Retina (tissue), 1 donor: ENCODE data around the gene RSRC2.
"Not testable (repeated sequence)": the region's sequence is repeated elsewhere in the genome, so short reads cannot be mapped to it uniquely, and the experiment has no call there.

Experiments used
- DNase-seq: peaks from one replicate; pipeline ENCODE4 v3.0.0-alpha.2; 2016

Gene RSRC2

GRCh38 chr12:122516544-122517361, 10.0 kb downstream of the RSRC2 start:
- DNase-seq = no peak

- DNase-seq = no peak
These were observed 11.5 kb downstream of the RSRC2 start for GRCh38 chr12:122515275-122515674.

- DNase-seq = no peak
These were observed 13.1 kb downstream of the RSRC2 start for GRCh38 chr12:122513660-122514059.

- not testable (repeated sequence) for DNase-seq
These were observed 13.7 kb downstream of the RSRC2 start for GRCh38 chr12:122513028-122513427.

- DNase-seq = no peak
These were observed 18.6 kb downstream of the RSRC2 start for GRCh38 chr12:122508163-122508562.

DNA sequence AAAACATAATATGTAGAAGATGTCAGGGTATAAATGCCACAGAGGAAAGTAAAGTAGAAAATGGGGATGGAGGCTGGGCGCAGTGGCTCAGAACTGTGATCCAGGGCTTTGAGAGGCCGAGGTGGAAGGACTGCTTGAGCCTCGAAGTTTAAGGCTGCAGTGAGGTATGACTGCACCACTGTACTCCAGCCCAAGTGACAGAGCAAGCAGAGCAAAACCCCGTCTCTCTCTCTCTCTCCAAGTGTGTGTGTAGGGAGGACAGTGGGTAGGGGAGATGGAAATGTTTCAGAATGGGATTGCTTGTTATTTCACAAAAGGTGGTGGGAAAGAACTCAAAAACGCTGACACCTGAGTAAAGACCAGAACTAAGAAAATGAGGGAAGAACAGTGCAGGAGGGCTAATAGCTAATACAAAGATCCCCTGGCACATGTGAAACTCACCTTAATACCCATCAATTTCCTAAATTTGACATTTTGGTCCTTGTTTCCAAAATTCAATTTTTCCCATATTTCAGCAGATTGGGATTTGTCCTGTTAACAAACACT, 20.3 kb downstream of the RSRC2 start:
- no peak for DNase-seq

- no peak for DNase-seq
These were observed 21.2 kb downstream of the RSRC2 start for GRCh38 chr12:122505419-122506051.

DNA sequence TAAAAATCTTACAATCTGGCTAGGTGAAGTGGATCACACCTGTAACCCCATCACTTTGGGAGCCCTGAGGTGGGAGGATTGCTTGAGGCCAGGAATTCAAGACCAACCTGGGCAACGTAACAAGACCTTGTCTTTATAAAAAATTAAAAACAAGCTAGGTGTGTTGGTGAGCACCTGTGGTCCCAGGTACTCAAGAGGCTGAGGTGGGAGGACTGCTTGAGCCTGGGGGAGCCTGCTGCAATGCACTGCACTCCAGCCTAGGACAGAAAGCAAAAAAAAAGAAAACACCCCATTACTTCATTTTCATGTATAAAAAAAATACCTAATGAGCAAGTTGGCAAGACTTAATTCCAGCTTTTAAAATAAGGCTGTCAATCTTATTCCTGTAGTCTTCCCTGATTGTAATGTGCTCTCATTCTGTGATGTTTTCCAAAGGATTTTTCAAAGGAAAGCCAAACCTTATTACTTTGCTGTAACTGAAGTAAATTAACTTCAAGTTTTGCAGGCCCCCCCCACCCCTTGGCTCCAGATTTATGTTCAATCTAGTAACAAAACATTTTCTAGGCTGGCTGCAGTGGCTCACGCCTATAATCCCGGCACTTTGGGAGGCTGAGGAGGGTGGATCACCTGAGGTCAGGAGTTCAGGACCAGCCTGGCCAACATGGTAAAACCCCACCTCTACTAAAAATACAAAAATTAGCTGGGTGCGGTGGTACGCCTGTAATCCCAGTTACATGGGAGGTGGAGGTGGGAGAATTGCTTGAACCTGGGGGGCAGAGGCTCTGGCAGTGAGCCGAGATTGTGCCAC, 22.7 kb downstream of the RSRC2 start:
- DNase-seq = no peak

- no peak for DNase-seq
These were observed 23.5 kb downstream of the RSRC2 start for GRCh38 chr12:122503147-122503751.

DNA sequence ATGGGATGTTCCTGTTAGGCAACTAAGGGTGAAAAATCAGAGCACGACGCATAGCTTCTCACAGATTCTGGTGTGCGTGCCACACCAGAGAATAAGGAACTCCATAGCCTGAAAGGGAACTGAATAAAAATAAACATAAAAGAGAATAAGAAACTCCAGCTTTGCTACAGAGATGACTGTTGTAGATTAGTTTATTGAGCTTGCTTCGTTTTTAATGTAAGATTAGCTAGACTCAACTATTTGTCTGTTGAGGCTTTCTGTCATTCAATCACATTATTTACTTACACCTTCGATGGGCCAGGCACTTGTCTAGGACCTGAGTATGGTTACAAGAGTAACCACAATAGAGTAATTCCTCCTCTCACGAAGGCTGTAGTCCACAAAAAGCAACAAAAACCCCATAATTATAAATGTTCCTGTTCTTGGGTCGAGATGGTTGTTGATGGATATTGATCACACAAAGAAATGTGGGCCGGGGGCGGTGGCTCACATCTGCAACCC, 25.2 kb downstream of the RSRC2 start:
- no peak for DNase-seq

DNA sequence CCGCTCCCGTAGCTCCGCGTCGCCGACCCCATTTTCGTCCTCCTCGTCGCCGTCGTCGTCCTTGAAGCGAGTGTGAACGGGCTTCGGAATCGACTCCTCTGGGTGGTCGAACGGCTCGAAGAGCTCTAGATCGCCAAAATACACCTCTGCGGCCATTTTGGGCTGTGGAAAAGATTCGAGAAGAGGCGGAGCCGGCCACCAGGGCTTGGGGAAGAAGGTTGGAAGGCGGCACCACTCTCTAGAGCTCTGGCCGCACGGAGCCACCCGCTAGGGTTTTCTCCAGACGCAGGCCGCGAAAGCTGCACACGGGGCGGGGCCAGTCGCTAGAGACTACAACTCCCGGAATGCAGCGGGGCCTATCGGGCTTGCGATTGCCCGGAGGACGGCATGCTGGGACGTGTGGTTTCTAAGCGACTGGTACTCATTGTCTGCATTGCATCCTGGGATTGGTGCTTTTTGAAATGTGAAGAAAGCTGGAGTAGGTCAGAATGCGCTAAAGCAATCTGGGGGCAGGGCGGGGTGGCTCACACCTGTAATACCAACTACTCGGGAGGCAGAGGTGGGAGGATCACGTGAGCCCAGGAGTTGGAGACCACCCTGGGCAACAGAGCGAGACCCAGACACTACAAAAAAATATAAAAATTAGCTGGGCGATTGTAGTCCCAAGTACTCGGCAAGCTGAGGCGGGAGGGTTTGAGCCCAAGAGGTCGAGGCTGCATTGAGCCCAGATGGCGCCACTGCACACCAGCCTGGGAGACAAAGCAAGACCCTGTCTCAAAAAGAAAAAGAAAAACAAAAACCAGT, 25.8 kb downstream of the RSRC2 start, which contains the start of gene ZCCHC8:
ZCCHC8 (minus strand) TSS at position 248 of the 804 bp plus-strand sequence; CDS start at position 156, 92 bp downstream.
- peak; percentile 98 for DNase-seq

DNA sequence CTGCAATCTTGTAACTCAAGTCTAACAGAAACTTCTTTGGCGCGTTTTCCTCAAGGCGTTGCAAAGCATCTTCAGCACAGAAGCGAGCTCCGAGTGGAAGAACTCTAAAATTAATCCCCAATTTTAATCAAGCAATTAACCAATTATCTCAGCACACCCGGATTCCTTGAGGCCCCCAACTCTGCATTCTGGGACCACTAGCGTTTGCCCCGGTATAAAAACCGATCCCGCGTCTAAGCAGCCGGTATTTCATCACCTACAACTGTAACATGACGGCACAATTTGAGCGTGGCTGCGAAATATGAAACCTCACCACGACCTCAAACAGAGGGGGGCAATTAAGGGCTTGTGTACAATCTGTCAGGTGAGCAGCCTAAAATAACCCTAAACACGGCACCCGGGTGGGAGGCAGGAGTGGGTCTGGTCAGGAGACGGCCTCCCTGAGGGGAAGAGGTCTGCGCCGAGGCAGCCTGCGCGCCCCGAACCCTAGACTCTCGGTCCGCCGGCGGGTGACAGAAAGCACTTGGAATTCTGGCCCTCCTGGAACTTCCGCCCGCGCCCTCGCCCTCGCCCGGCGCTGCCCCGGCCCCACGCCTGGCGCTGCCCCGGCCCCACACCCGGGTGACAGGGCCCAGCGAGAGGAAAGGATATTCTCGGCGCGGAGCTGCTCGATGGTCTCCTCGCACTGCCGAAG, 26.6 kb downstream of the RSRC2 start:
- DNase-seq = peak; percentile 83

DNA sequence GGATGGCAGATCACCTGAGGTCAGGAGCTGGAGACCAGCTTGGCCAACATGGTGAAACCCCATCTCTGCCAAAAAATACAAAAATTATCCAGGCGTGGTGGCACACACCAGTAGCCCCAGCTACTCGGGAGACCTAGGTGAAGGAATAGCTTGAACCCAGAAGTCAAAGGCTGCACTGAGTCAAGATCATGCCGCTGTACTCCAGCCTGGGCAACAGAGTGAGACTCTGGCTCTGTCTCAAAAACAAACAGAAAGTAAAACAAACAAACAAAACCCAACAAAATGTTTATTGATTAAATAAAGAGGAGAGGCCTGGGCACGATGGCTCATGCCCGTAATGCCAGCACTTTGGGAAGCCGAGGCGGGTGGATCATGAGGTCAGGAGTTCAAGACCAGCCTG, 31.5 kb downstream of the RSRC2 start:
- no peak for DNase-seq

DNA sequence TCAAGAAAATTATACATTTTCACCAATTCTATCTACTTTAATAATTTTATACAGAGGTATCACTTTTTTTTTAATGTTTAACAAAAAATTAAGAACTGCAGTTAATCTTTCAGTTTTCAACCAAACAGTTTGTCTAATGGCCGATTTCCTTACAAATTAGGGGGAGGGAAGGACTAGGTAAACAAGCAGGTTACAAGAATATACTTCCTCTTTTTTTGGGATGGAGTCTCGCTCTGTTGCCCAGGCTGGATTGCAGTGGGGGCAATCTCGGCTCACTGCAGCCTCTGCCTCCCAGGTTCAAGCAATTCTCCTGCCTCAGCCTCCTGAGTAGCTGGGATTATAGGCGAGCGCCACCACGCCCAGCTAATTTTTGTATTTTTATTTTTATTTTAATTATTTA, 33.5 kb downstream of the RSRC2 start:
- DNase-seq = not testable (repeated sequence)

DNA sequence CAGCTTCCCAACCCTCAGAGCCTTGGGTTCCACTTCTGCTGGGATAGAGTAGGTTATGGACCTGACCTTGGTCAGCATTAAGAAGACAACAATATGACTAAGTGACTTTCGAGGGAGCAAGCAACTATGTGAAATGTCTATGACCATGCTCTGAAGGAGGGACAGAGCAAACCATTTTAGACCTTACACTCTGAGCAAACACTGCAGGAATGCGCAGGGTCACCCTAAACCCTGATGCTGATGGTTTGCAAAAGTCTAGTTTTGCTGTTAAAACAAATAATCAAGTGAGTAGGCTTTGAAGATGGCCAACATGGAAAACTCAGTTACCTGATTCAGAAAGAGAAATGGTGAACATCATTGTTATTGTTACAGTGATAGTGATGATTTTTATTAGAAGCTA, 34.7 kb downstream of the RSRC2 start:
- no peak for DNase-seq

GRCh38 chr12:122489038-122489437, 37.7 kb downstream of the RSRC2 start:
- DNase-seq = no peak

- not testable (repeated sequence) for DNase-seq
These were observed 38.9 kb downstream of the RSRC2 start for GRCh38 chr12:122487807-122488206.

DNA sequence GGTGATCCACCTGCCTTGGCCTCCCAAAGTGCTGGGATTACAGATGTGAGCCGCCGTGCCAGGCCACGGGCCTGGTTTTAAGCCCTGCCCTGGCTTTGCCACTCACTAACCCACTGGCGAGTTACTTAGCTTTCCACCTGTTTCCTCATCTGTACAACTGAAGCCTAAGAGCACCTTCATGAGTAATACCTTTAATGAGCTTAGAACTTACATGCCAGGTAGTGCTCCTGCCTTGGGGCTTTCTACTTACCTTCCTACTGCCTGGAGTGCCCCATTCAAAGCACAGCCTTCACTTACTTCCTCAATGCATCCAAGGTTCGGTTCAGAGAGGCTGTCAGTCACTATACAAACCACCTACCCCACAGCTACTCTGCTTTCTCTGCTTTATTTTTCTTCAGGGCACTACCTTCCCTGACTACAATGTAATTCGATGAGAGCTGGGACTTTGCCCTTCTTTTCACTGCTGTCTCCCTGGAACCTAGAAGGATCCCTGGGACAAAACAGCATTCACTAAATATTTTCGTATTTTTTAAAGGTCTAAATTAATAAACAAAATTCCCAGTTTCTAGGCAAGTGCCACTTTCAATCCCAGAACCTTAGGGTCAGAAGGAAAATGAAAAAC, 39.8 kb downstream of the RSRC2 start:
- DNase-seq = no peak

DNA sequence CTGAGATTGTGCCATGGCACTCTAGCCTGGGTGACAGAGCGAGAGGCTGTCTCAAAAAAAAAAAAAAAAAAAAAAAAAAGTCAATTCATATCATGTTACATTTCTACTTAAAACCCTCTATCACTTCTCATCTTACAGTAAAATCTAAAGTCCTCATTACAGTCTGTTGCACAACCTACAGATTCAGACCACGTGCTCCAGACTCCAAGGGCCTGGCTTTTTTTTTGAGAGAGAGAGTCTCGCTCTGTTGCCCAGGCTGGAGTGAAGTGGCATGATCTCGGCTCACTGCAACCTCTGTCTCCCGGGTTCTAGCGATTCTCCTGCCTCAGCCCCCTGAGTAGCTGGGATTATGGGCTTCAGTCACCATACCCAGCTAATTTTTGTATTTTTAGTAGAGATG, 40.4 kb downstream of the RSRC2 start:
- DNase-seq = not testable (repeated sequence)

- not testable (repeated sequence) for DNase-seq
These were observed 42.4 kb downstream of the RSRC2 start for GRCh38 chr12:122484385-122484784.
